Measurements from ENCODE around the gene BSND. TPM values are rescaled to one million over a fixed set of nuclear protein-coding genes. Genes with fewer than 3 reads are reported as not detected.

The BSND gene
- total and polyA plus RNA-seq, 7 donors = not detected

DNA sequence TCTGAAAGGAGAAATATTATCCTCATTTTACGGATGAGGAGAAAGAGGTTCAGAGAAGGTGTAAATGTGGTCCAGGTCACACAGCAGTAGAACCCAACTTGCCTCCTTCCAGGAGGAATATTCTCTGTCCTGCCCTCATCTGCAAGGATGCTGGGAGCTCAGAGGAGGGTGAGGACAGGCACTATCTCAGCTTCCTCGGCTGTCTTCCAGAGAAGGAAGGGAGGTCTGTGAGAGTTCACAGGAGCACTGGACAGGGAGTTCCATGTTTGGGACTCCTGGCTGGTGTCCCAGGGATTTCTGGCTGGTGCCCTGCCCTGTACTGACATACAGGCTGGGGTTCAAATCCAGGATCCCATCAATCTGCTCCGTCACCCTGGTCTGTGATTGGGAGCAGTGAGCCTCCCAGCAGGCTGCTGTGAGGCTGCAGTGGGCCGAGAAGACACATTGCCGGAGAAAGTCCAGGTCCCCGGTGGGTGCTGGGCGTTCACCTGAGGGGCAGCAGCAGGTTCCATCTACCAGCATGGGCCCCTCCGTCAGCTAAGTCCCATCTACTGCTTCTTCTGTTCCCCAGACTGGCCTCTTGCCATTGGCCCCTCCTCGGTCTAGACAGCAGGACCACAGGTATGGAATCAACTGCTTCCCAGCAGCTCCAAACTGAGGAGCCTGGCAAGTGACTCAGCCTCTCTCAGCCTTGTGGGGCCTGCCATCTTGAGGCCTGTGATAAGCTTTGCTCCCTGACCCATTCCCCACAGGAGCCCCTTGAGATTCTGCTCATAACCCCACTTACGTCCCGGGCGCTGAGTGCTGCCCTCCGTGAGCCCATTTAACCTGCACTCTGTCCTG, 8.5 kb upstream of the BSND start:
- DNase-seq (no peak), ATAC-seq (no peak)
- Histone ChIP-seq H3K4me3 (no peak overlapping the region), H3K27me3 (ENCODE audit: insufficient read depth in 3 of 3, low read length in 2 of 3) (no peaks in the 10 kb centered on the region), H3K4me1 (no peaks in the 10 kb centered on the region), H3K36me3 (ENCODE audit: insufficient read depth in 1 of 2, low read depth in 1 of 2) (no peaks in the 10 kb centered on the region), H3K9me3 (no peaks in the 10 kb centered on the region), H3K27ac (no peak overlapping the region)
- intact Hi-C loops (cut with DNase I) = no loop called here
- WGBS, 3 donors = 72 to 75% (median 74%) methylated on average over 12 to 13 of the region's 13 CpGs
- TF ChIP-seq, protein P1, sequence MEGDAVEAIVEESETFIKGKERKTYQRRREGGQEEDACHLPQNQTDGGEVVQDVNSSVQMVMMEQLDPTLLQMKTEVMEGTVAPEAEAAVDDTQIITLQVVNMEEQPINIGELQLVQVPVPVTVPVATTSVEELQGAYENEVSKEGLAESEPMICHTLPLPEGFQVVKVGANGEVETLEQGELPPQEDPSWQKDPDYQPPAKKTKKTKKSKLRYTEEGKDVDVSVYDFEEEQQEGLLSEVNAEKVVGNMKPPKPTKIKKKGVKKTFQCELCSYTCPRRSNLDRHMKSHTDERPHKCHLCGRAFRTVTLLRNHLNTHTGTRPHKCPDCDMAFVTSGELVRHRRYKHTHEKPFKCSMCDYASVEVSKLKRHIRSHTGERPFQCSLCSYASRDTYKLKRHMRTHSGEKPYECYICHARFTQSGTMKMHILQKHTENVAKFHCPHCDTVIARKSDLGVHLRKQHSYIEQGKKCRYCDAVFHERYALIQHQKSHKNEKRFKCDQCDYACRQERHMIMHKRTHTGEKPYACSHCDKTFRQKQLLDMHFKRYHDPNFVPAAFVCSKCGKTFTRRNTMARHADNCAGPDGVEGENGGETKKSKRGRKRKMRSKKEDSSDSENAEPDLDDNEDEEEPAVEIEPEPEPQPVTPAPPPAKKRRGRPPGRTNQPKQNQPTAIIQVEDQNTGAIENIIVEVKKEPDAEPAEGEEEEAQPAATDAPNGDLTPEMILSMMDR (IDR thresholded peaks at IDR 0.05) = no peak

DNA sequence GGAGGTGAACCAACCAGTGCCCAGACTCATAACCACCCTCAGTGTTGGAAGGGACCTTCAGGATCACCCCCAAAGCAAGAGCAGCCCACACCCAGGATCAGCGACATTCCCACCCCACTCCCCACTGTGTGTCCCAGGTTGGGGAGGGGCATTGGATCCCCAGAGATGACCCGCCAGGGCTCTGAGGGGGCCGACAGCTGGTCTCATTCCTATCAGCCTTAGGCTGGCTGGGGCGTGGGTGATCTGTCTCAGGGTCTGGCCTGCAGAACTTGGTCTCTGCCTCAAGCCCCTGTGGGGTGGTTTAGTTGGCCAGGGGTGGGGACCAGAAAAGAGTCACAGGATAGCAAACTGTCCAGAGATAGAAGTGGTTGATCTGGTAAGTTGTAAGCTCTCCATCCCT, 7.8 kb upstream of the BSND start:
- H3K4me3 ChIP-seq = no peak overlapping the region
- 71 to 80% (median 73%) methylated on average over 4 of the region's 4 CpGs for WGBS, 3 donors
- no peak for ATAC-seq

DNA sequence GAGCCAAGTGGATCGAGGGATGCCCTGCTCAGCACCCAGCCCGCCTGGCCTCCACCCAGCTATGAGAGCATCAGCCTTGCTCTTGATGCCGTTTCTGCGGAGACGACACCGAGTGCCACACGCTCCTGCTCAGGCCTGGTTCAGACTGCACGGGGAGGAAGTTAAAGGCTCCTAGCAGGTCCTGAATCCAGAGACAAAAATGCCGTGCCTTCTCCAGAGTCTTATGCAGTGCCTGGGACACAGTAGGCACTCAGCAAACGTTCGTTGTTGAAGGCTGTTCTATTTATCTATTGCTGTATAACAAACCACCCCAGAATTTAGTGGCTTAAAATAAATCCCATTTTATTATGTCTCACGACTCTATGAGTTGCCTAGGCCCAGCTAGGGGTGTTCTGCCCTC, 6.8 kb upstream of the BSND start:
- peaks cover 0 to 2% (median 0%) of the 10 kb centered on the region in 3 donors for H3K27me3 ChIP-seq (ENCODE audit: insufficient read depth in 3 of 3, low read length in 2 of 3)
- TF ChIP-seq, protein P1 (IDR thresholded peaks at IDR 0.05) = no peak
- no peaks in the 10 kb centered on the region for H3K4me1 ChIP-seq
- DNase-seq (no peak), ATAC-seq (no peak)
- no peak overlapping the region for H3K4me3 ChIP-seq
- H3K27ac ChIP-seq = no peak overlapping the region
- no peaks in the 10 kb centered on the region for H3K36me3 ChIP-seq (ENCODE audit: insufficient read depth in 1 of 2, low read depth in 1 of 2)
- WGBS, 3 donors = 54 to 64% (median 59%) methylated on average over 12 of the region's 12 CpGs
- intact Hi-C loops (cut with DNase I) = no loop called here
- H3K9me3 ChIP-seq = no peaks in the 10 kb centered on the region

More for the DNA sequence above, 7.8 kb upstream of the BSND start:
- TF ChIP-seq, protein P1 (IDR thresholded peaks at IDR 0.05) = no peak
- no peaks in the 10 kb centered on the region for H3K27me3 ChIP-seq (ENCODE audit: insufficient read depth in 3 of 3, low read length in 2 of 3)
- H3K36me3 ChIP-seq (ENCODE audit: insufficient read depth in 1 of 2, low read depth in 1 of 2) = no peaks in the 10 kb centered on the region
- intact Hi-C loops (cut with DNase I) = no loop called here
- H3K9me3 ChIP-seq = no peaks in the 10 kb centered on the region
- no peaks in the 10 kb centered on the region for H3K4me1 ChIP-seq
- DNase-seq = no peak
- no peak overlapping the region for H3K27ac ChIP-seq

DNA sequence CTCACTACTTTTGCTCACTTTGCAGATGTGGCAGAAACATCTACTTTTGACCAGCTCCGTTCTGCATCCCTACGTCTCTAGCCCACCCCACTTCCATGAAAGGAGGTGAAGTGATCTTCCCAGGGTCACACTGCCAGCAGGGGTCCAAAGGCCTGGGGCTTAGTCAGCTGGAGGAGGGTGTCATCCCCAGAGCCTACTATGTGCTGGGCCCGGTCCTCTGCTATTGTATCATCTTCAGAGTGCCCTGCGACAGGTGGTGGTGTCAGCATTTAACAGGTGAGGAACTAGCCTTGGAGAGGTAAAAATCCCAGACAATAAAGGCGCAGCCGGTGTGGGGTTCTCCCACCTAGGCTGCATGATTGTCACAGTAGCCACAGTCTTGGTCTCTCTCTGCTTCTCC, 5.6 kb upstream of the BSND start:
- no peak for DNase-seq
- peaks cover 0 to 14% (median 4%) of the 10 kb centered on the region in 3 donors for H3K27me3 ChIP-seq (ENCODE audit: insufficient read depth in 3 of 3, low read length in 2 of 3)
- H3K4me3 ChIP-seq = no peak overlapping the region
- H3K27ac ChIP-seq = no peak overlapping the region
- TF ChIP-seq, protein P1 (IDR thresholded peaks at IDR 0.05) = no peak
- H3K9me3 ChIP-seq = no peaks in the 10 kb centered on the region
- no peak for ATAC-seq
- H3K36me3 ChIP-seq (ENCODE audit: insufficient read depth in 1 of 2, low read depth in 1 of 2) = no peaks in the 10 kb centered on the region
- WGBS, 3 donors = 89 to 95% (median 94%) methylated on average over 6 of the region's 6 CpGs
- H3K4me1 ChIP-seq = no peaks in the 10 kb centered on the region
- intact Hi-C loops (cut with DNase I) = no loop called here
